Activated CD4-positive, alpha-beta memory T cell treated with anti-CD3 and anti-CD28 coated beads, Interleukin-2, amount 10 ng/mL, durations not matched to agents 7 days and 5 days (primary cell): ENCODE data around the gene MUC20. TPM values are rescaled to one million over a fixed set of nuclear protein-coding genes. Genes with fewer than 3 reads are reported as not detected.

ENCODE experiments used
- CTCF ChIA-PET: fragments of 350-600 bp; sonication (Branson Sonifier 250); formaldehyde crosslinking; loops from one replicate; lab custom pipeline; 2021; ENCODE audit warnings: antibody characterized with exemption, inconsistent platforms; lab: Charles Lee
- POLR2A ChIA-PET: fragments of 350-600 bp; sonication (Branson Sonifier 250); formaldehyde crosslinking; loops from one replicate; lab custom pipeline; 2021; ENCODE audit warnings: antibody characterized with exemption; lab: Charles Lee
- DNase-seq: peaks from one replicate; pipeline ENCODE4 v3.0.0-alpha.2; 2020
- H3K27ac Mint-ChIP-seq: one replicate; pipeline ENCODE4 v1.8.0; 2021; ENCODE audit warnings: mild to moderate bottlenecking, mixed read lengths
- H3K27me3 Mint-ChIP-seq: one replicate; pipeline ENCODE4 v1.8.0; 2021; ENCODE audit warnings: mixed read lengths
- H3K36me3 Mint-ChIP-seq: one replicate; pipeline ENCODE4 v1.8.0; 2021; ENCODE audit warnings: low read depth, mixed read lengths
- H3K4me1 Mint-ChIP-seq: one replicate; pipeline ENCODE4 v1.8.0; 2021; ENCODE audit warnings: mixed read lengths
- H3K4me3 Mint-ChIP-seq: one replicate; pipeline ENCODE4 v1.8.0; 2021; ENCODE audit warnings: mild to moderate bottlenecking, mixed read lengths
- H3K9me3 Mint-ChIP-seq: one replicate; pipeline ENCODE4 v1.8.0; 2021; ENCODE audit warnings: mixed read lengths
- total RNA-seq, 2 experiments: library from RNA; stranded (reverse); gene quantifications; one replicate each; pipeline ENCODE4 v1.2.3, GENCODE V29; 2021

The MUC20 gene
- total RNA-seq, 2 experiments from 2014 or later: 1.2 to 2.8 TPM

GRCh38 chr3:195752546-195753331 is 32.0 kb downstream of the MUC20 start:
- ChIA-PET POLR2A (no interaction called here), CTCF (no interaction called here)
- H3K36me3 Mint-ChIP-seq: no peaks in the 10 kb centered on the region
- no peak overlapping the region for H3K27ac Mint-ChIP-seq
- no peaks in the 10 kb centered on the region for H3K9me3 Mint-ChIP-seq
- peaks cover 23% of the 10 kb centered on the region for H3K4me1 Mint-ChIP-seq
- no peak overlapping the region for H3K4me3 Mint-ChIP-seq
- peaks cover 12% of the 10 kb centered on the region for H3K27me3 Mint-ChIP-seq
- no peak for DNase-seq

DNA sequence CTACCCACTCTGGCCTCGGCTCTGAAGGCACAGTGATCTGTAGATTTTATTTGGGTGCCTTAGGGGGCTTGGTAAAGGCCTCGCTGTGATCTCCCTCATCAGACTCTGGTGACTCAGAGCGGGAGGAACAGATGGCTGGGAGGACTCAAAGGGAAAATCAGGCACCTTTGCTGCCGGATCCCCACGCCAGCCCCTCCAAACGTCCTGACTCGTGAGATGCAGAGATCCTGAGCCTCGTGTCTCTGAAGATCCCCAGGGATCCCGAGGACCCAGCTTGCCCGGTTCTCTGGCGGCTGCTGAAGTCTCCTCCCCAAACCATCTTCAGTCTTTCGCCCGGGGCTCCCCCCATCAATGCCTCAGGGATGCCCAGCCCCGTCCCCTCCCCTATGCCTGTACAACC is 32.8 kb downstream of the MUC20 start:
- POLR2A ChIA-PET: no interaction called here
- no peak overlapping the region for H3K27ac Mint-ChIP-seq
- no peaks in the 10 kb centered on the region for H3K9me3 Mint-ChIP-seq
- no peak for DNase-seq
- H3K4me1 Mint-ChIP-seq: peaks cover 18% of the 10 kb centered on the region
- H3K36me3 Mint-ChIP-seq: no peaks in the 10 kb centered on the region
- H3K4me3 Mint-ChIP-seq: no peak overlapping the region
- H3K27me3 Mint-ChIP-seq: peaks cover 17% of the 10 kb centered on the region
- CTCF ChIA-PET: no interaction called here

DNA sequence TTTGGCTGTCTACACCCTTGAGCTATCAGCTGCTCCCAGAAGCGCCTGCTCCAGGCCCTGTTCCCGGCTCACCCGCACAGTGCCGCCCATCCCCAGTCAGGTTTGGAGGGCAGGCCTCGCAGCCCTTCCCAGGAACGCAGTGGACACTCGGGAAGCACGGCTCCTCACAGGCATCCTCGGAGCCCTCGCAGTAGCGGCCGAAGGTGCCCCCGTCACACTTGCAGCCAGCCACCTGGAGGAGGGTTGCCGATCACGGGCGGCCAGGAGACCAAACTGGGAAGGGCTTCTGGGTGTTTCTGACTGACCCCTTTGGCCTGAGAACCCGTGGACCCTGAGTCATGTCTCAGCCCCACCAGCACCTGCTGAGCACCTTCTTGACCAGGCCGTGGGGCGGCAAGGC is 33.4 kb downstream of the MUC20 start:
- Mint-ChIP-seq H3K4me3 (no peak overlapping the region), H3K36me3 (no peaks in the 10 kb centered on the region), H3K9me3 (no peaks in the 10 kb centered on the region), H3K4me1 (peaks cover 13% of the 10 kb centered on the region), H3K27ac (no peak overlapping the region), H3K27me3 (peaks cover 22% of the 10 kb centered on the region)
- DNase-seq: no peak
- ChIA-PET CTCF (no interaction called here), POLR2A (no interaction called here)

DNA sequence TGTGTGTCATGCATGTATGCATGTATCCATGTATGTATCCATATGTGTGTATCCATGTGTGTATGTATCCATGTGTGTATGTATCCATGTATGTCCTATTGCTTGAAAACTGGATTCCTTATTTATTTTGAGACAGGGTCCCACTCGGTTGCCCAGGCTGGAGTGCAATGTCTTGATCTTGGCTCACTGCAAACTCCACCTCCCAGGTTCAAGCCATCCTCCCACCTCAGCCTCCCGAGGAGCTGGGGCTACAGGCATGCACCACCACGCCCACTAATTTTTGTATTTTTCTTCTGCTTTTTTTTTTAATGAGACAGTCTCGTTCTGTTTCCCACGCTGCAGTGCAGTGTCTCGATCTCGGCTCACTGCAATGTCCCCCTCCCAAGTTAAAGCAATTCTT is 34.1 kb downstream of the MUC20 start:
- ChIA-PET CTCF (interaction anchor here (1.0 kb wide), 1 partner anchor 16 kb away, joined by 3 read pairs; no protein-coding TSS in a partner anchor), POLR2A (no interaction called here)
- Mint-ChIP-seq H3K4me3 (no peak overlapping the region), H3K4me1 (peaks cover 13% of the 10 kb centered on the region), H3K27me3 (peaks cover 30% of the 10 kb centered on the region), H3K27ac (no peak overlapping the region), H3K36me3 (no peaks in the 10 kb centered on the region), H3K9me3 (no peaks in the 10 kb centered on the region)
- DNase-seq: no peak

DNA sequence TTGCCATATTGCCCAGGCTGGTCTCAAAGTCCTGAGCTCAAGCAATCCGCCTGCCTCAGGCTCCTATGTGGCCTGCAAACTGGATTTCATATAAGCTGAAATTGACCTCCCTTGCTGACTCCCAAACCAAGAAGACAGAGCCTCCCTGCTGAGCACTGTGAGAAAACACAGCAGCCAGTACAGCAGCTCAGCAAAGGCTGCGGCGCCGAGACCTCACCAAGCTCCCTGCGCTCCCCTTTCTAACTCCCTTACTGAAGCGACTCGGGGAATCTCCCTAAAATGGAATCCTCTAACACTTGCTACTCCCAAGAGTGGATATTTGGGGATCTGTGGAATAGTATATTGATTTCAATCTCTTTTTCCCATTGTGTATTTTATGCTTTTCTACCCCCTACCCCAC is 34.6 kb downstream of the MUC20 start:
- Mint-ChIP-seq H3K27ac (no peak overlapping the region), H3K9me3 (no peaks in the 10 kb centered on the region), H3K27me3 (peaks cover 35% of the 10 kb centered on the region), H3K4me1 (peaks cover 13% of the 10 kb centered on the region), H3K36me3 (no peaks in the 10 kb centered on the region), H3K4me3 (no peak overlapping the region)
- ChIA-PET POLR2A (no interaction called here), CTCF (interaction anchor here (1.0 kb wide), 1 partner anchor 16 kb away, joined by 3 read pairs; no protein-coding TSS in a partner anchor)
- DNase-seq: no peak

GRCh38 chr3:195755791-195756676 is 35.3 kb downstream of the MUC20 start:
- no peak overlapping the region for H3K4me3 Mint-ChIP-seq

GRCh38 chr3:195757438-195757770 is 36.6 kb downstream of the MUC20 start:
- Mint-ChIP-seq H3K27me3 (peaks cover 43% of the 10 kb centered on the region), H3K36me3 (no peaks in the 10 kb centered on the region), H3K4me1 (peaks cover 16% of the 10 kb centered on the region), H3K4me3 (no peak overlapping the region), H3K9me3 (no peaks in the 10 kb centered on the region), H3K27ac (no peak overlapping the region)
- no peak for DNase-seq
- CTCF ChIA-PET: interaction anchor here (0.8 kb wide), 1 partner anchor 561 kb away, joined by 3 read pairs; the partner anchor contains the start of gene DYNLT2B
- POLR2A ChIA-PET: no interaction called here

More at GRCh38 chr3:195755791-195756676, 35.3 kb downstream of the MUC20 start:
- Mint-ChIP-seq H3K27me3 (peaks cover 41% of the 10 kb centered on the region), H3K36me3 (no peaks in the 10 kb centered on the region), H3K4me1 (peaks cover 13% of the 10 kb centered on the region), H3K9me3 (no peaks in the 10 kb centered on the region), H3K27ac (no peak overlapping the region)
- ChIA-PET POLR2A (no interaction called here), CTCF (interaction anchor here (1.0 kb wide), 1 partner anchor 17 kb away, joined by 3 read pairs; no protein-coding TSS in a partner anchor)
- DNase-seq: peak; percentile 53

DNA sequence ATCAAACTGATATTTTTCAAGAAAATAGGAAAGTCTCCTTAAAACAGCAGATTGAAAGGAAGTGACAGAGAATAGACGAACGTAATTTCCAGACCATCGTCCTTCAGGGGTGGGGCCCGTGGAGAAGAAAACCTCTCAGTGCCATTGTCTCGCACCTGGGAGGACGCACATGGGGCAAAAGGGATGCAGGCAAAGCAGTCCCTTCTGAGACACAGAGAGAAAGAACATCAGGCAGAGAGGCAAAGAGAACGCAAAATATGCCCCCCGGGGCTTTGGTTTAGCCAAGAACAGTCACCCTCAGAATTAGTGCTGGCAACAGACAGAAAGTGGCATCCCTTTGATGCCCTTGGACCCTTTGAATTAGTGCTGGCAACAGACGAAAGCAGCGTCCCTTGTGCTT is 37.0 kb downstream of the MUC20 start:
- Mint-ChIP-seq H3K27ac (no peak overlapping the region), H3K27me3 (peaks cover 44% of the 10 kb centered on the region), H3K4me1 (peaks cover 16% of the 10 kb centered on the region), H3K4me3 (no peak overlapping the region), H3K36me3 (no peaks in the 10 kb centered on the region), H3K9me3 (no peaks in the 10 kb centered on the region)
- ChIA-PET CTCF (interaction anchor here (0.8 kb wide), 1 partner anchor 561 kb away, joined by 3 read pairs; the partner anchor contains the start of gene DYNLT2B), POLR2A (no interaction called here)
- DNase-seq: no peak

DNA sequence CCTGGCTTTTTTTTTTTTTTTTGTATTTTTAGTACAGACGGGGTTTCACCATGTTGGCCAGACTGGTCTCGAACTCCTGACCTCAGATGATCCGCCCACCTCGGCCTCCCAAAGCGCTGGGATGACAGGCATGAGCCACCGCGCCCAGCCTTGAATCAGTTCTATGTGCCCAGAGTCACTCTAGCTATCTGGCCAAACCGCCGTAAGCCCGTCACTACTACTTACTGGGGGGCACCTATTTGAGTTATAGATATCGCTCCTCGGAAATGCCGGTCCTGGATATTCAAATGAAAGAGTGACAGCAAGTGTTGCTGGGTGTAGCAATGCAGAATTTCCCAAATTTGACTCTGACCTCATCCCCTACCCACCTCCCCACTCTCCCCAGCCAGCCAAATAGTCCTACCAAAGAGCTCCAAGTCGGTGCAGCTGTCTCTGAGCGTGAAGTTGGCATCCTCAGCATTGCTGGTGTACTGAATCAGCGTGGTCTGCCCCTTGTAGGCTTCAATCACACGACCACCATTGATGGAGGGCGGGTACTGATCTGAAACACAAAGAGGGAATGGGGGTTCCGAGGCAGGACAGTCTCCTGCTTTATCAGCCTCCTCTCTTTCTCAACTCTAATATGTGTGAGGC is 38.1 kb downstream of the MUC20 start:
- Mint-ChIP-seq H3K36me3 (no peaks in the 10 kb centered on the region), H3K27me3 (peaks cover 50% of the 10 kb centered on the region), H3K27ac (no peak overlapping the region), H3K4me1 (peaks cover 16% of the 10 kb centered on the region), H3K4me3 (no peak overlapping the region), H3K9me3 (no peaks in the 10 kb centered on the region)
- POLR2A ChIA-PET: no interaction called here
- CTCF ChIA-PET: interaction anchor here (0.9 kb wide), 1 partner anchor 80 kb away, joined by 3 read pairs; no protein-coding TSS in a partner anchor
- DNase-seq: no peak

GRCh38 chr3:195760345-195761122 is 39.8 kb downstream of the MUC20 start:
- POLR2A ChIA-PET: no interaction called here
- H3K36me3 Mint-ChIP-seq: no peaks in the 10 kb centered on the region
- peaks cover 52% of the 10 kb centered on the region for H3K27me3 Mint-ChIP-seq
- no peaks in the 10 kb centered on the region for H3K9me3 Mint-ChIP-seq
- CTCF ChIA-PET: no interaction called here
- no peak overlapping the region for H3K4me3 Mint-ChIP-seq
- DNase-seq: no peak
- no peak overlapping the region for H3K27ac Mint-ChIP-seq
- peaks cover 14% of the 10 kb centered on the region for H3K4me1 Mint-ChIP-seq

DNA sequence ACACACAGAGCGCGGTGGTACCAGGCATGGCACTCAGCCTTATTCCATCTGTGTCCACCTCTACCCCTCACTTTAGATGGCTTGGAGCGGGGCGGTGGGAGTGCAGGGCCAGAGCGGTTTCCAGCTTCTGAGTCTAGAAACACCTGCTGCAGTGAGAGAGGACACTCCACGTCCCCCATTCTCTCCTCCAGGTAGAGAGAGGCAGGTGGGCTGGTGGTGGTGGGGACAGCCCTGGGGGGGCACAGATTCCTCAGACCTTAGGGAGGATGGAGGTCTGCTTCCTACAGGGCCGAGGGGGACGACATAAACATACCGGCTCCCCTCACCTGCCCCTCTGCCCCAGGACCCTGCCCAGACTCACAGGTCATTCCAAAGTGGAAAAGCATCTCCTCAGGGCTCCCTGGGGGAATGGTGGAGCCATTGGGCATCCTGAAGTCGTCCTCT is 40.4 kb downstream of the MUC20 start:
- H3K27me3 Mint-ChIP-seq: peaks cover 51% of the 10 kb centered on the region
- H3K4me1 Mint-ChIP-seq: peaks cover 9% of the 10 kb centered on the region
- DNase-seq: no peak
- ChIA-PET CTCF (no interaction called here), POLR2A (no interaction called here)
- H3K27ac Mint-ChIP-seq: no peak overlapping the region
- H3K4me3 Mint-ChIP-seq: no peak overlapping the region
- no peaks in the 10 kb centered on the region for H3K36me3 Mint-ChIP-seq
- H3K9me3 Mint-ChIP-seq: no peaks in the 10 kb centered on the region

- Mint-ChIP-seq H3K36me3 (no peaks in the 10 kb centered on the region), H3K27ac (no peak overlapping the region), H3K9me3 (no peaks in the 10 kb centered on the region), H3K27me3 (peaks cover 51% of the 10 kb centered on the region), H3K4me3 (no peak overlapping the region), H3K4me1 (peaks cover 7% of the 10 kb centered on the region)
- CTCF ChIA-PET: no interaction called here
- DNase-seq: no peak
- POLR2A ChIA-PET: no interaction called here
These were observed 40.9 kb downstream of the MUC20 start for GRCh38 chr3:195761567-195762248.
